Endodermal cell (in vitro differentiated cells): ENCODE results near the gene GNAT3. TPM values are rescaled to one million over a fixed set of nuclear protein-coding genes. Genes with fewer than 3 reads are reported as not detected.

Source experiments
- DNase-seq: peaks from one replicate; pipeline ENCODE4 v3.0.0-alpha.2; 2017
- H3K27ac ChIP-seq: 2 replicates; pipeline ENCODE4 v1.5.1; 2013; ENCODE audit warnings: mild to moderate bottlenecking, low read depth, low read length, moderate library complexity
- H3K27me3 ChIP-seq: 2 replicates; pipeline ENCODE4 v1.6.1; 2013; ENCODE audit warnings: mild to moderate bottlenecking, low read length, moderate library complexity; ENCODE audit not compliant: insufficient read depth, control insufficient read depth, poor library complexity, severe bottlenecking
- H3K36me3 ChIP-seq: 2 replicates; pipeline ENCODE4 v1.7.0; 2013; ENCODE audit warnings: mild to moderate bottlenecking, low read length, moderate library complexity; ENCODE audit not compliant: control insufficient read depth, insufficient read depth
- H3K4me1 ChIP-seq: one replicate; pipeline ENCODE4 v1.7.0; 2013; ENCODE audit warnings: low read length; ENCODE audit not compliant: control insufficient read depth, insufficient read depth
- H3K4me3 ChIP-seq: 2 replicates; pipeline ENCODE4 v1.5.1; 2013; ENCODE audit warnings: mild to moderate bottlenecking, low read length, moderate library complexity
- H3K9ac ChIP-seq: 2 replicates; pipeline ENCODE4 v1.6.1; 2013; ENCODE audit warnings: mild to moderate bottlenecking, low read length, moderate library complexity; ENCODE audit not compliant: poor library complexity, severe bottlenecking; ENCODE audit errors: extremely low read depth
- H3K9me3 ChIP-seq: 2 replicates; pipeline ENCODE4 v1.6.1; 2013; ENCODE audit warnings: mild to moderate bottlenecking, low read length, moderate library complexity; ENCODE audit not compliant: control insufficient read depth
- H3K27ac Mint-ChIP-seq: 2 replicates; pipeline ENCODE4 v1.8.0; 2020; ENCODE audit warnings: mixed read lengths
- H3K27me3 Mint-ChIP-seq: 2 replicates; pipeline ENCODE4 v1.8.0; 2021; ENCODE audit warnings: mild to moderate bottlenecking, mixed read lengths; ENCODE audit not compliant: insufficient read depth
- H3K36me3 Mint-ChIP-seq: 2 replicates; pipeline ENCODE4 v1.8.0; 2020; ENCODE audit warnings: low read depth, mixed read lengths
- H3K4me1 Mint-ChIP-seq: 2 replicates; pipeline ENCODE4 v1.8.0; 2020; ENCODE audit warnings: mixed read lengths
- H3K4me3 Mint-ChIP-seq: 2 replicates; pipeline ENCODE4 v1.8.0; 2020; ENCODE audit warnings: mild to moderate bottlenecking, moderate library complexity, mixed read lengths
- H3K9me3 Mint-ChIP-seq: 2 replicates; pipeline ENCODE4 v1.8.0; 2020; ENCODE audit warnings: mild to moderate bottlenecking, mixed read lengths
- CTCF ChIP-seq: fragments of 200-600 bp; sonication (generic); conservative IDR thresholded peaks from 2 replicates; pipeline ENCODE4 v1.5.0; 2021; ENCODE audit warnings: antibody characterized with exemption, mild to moderate bottlenecking
- WGBS, 2 experiments: methylation state at CpG; one replicate each; pipeline versions ENCODE4 v1.1.5 to v1.1.7; 2013; ENCODE audit warnings: missing lambda C conversion rate in 2 of 2, mixed read lengths in 1 of 2; ENCODE audit not compliant: insufficient coverage in 1 of 2, insufficient read length in 1 of 2; 5-methylcytosine and 5-hydroxymethylcytosine counted together
- total RNA-seq, 2 donors: library from RNA; stranded (reverse); fragmentation: NEBNext Ultra II Directional in 1 of 2; extraction: Animal tissue kit (Norgen Biotek cat#: 25700) in 1 of 2; gene quantifications; 2 replicates in 1 of 2; 3 replicates in 1 of 2; pipeline ENCODE4 v1.2.1, GENCODE V29; 2021

Gene GNAT3
- total RNA-seq, 2 donors from 2014 or later: not detected

GRCh38 chr7:80460857-80461256 lies 51.0 kb downstream of the GNAT3 start:
- DNase-seq: no peak
- no peak overlapping the region for H3K9ac ChIP-seq
- H3K4me1 ChIP-seq: no peaks in the 10 kb centered on the region
- no peak overlapping the region for H3K27ac ChIP-seq
- WGBS, 2 experiments: 95 to 100% methylated on average over 1 of the region's 1 CpG
- no peak overlapping the region for H3K4me3 Mint-ChIP-seq
- H3K27me3 Mint-ChIP-seq: no peaks in the 10 kb centered on the region
- no peaks in the 10 kb centered on the region for H3K9me3 Mint-ChIP-seq
- no peak overlapping the region for H3K27ac Mint-ChIP-seq
- no peaks in the 10 kb centered on the region for H3K9me3 ChIP-seq
- no peaks in the 10 kb centered on the region for H3K27me3 ChIP-seq
- no peaks in the 10 kb centered on the region for H3K36me3 ChIP-seq
- H3K36me3 Mint-ChIP-seq: no peaks in the 10 kb centered on the region
- H3K4me3 ChIP-seq: no peak overlapping the region
- no peak for TF ChIP-seq CTCF
- no peaks in the 10 kb centered on the region for H3K4me1 Mint-ChIP-seq

- Mint-ChIP-seq H3K4me3 (no peak overlapping the region), H3K27ac (no peak overlapping the region), H3K4me1 (no peaks in the 10 kb centered on the region), H3K36me3 (no peaks in the 10 kb centered on the region), H3K9me3 (no peaks in the 10 kb centered on the region), H3K27me3 (no peaks in the 10 kb centered on the region)
- no peak for TF ChIP-seq CTCF
- Histone ChIP-seq H3K27ac (no peak overlapping the region), H3K4me1 (no peaks in the 10 kb centered on the region), H3K9ac (no peak overlapping the region), H3K27me3 (no peaks in the 10 kb centered on the region), H3K9me3 (no peaks in the 10 kb centered on the region), H3K36me3 (no peaks in the 10 kb centered on the region), H3K4me3 (no peak overlapping the region)
- DNase-seq: no peak
- 99 to 100% methylated on average over 3 of the region's 4 CpGs for WGBS, 2 experiments
Observed at GRCh38 chr7:80459776-80460510, 51.9 kb downstream of the GNAT3 start.

- H3K36me3 Mint-ChIP-seq: no peaks in the 10 kb centered on the region
Observed at GRCh38 chr7:80458822-80459725, 52.8 kb downstream of the GNAT3 start.

More at GRCh38 chr7:80458822-80459725, 52.8 kb downstream of the GNAT3 start:
- no peaks in the 10 kb centered on the region for H3K36me3 ChIP-seq
- DNase-seq: no peak
- no peak overlapping the region for H3K27ac ChIP-seq
- H3K9me3 ChIP-seq: no peaks in the 10 kb centered on the region
- H3K27me3 ChIP-seq: no peaks in the 10 kb centered on the region
- H3K4me3 ChIP-seq: no peak overlapping the region
- Mint-ChIP-seq H3K4me1 (no peaks in the 10 kb centered on the region), H3K9me3 (no peaks in the 10 kb centered on the region), H3K27me3 (no peaks in the 10 kb centered on the region), H3K27ac (no peak overlapping the region), H3K4me3 (no peak overlapping the region)
- H3K4me1 ChIP-seq: no peaks in the 10 kb centered on the region
- 86 to 96% methylated on average over 6 of the region's 6 CpGs for WGBS, 2 experiments
- TF ChIP-seq CTCF: no peak
- no peak overlapping the region for H3K9ac ChIP-seq
